ENCODE measurements around the gene NIF3L1. TPM values are rescaled to one million over a fixed set of nuclear protein-coding genes. Genes with fewer than 3 reads are reported as not detected.

The NIF3L1 gene
- total and polyA plus RNA-seq, 7 donors, result 9.8 to 30.7 (median 23.5) TPM

- WGBS, 2 donors, result 92% methylated on average over 3 of the region's 3 CpGs
- no peaks in the 10 kb centered on the region for H3K4me1 ChIP-seq
- no peak for DNase-seq
- TF ChIP-seq POLR2AphosphoS5 (IDR thresholded peaks at IDR 0.05) (no peak), CTCF (IDR thresholded peaks at IDR 0.05) (no peak), POLR2A (IDR thresholded peaks at IDR 0.05) (no peak), EP300 (IDR thresholded peaks at IDR 0.05) (no peak)
- H3K27me3 ChIP-seq, result no peaks in the 10 kb centered on the region
- H3K4me3 ChIP-seq, result no peak overlapping the region
- H3K9me3 ChIP-seq, result no peaks in the 10 kb centered on the region
- intact Hi-C loops (cut with DNase I), result no loop called here
- peaks cover 0 to 87% (median 21%) of the 10 kb centered on the region in 4 donors for H3K36me3 ChIP-seq
- H3K27ac ChIP-seq, result no peak overlapping the region
Observed at GRCh38 chr2:200950378-200950777, 61.2 kb downstream of the NIF3L1 start.

Small RNA genes lying within 50 kb of the gene (small RNA-seq; reads per million reads assigned to genes)
- gene RF00019 (0 reads per million in 3 donors), gene RNA5SP115 (0 to 0.06 (median 0) reads per million in 3 donors), gene RNU6-312P (0 reads per million in 3 donors), gene RNU6-762P (0 reads per million in 3 donors)

Other genes starting within 250 kb of the NIF3L1 start
- 100 to 1,000 TPM in 2 of 4 donors, 10 to 100 TPM in 2; 77.9 to 119 (median 100) TPM for gene BZW1, start 77.5 kb upstream of the NIF3L1 start, total RNA-seq
- 100 to 1,000 TPM in 2 of 3 donors, 10 to 100 TPM in 1; 82.9 to 158 (median 111) TPM for gene BZW1, start 77.5 kb upstream of the NIF3L1 start, polyA plus RNA-seq
- 100 to 1,000 TPM; 150 to 229 (median 195) TPM for gene CLK1, start 24.7 kb upstream of the NIF3L1 start, total RNA-seq
- gene CLK1, start 24.7 kb upstream of the NIF3L1 start, polyA plus RNA-seq, result 10 to 100 TPM; 44.4 to 87.1 (median 76.1) TPM
- gene PPIL3, start 294 bp upstream of the NIF3L1 start, total RNA-seq, result 100 to 1,000 TPM in 1 of 4 donors, 10 to 100 TPM in 3; 11.8 to 116 (median 22.2) TPM
- 10 to 100 TPM; 13.5 to 36.0 (median 30.3) TPM for gene PPIL3, start 294 bp upstream of the NIF3L1 start, polyA plus RNA-seq
- gene ORC2, start 74.3 kb downstream of the NIF3L1 start, total RNA-seq, result 10 to 100 TPM; 12.9 to 19.3 (median 15.7) TPM
- 10 to 100 TPM in 1 of 3 donors, 1 to 10 TPM in 2; 3.6 to 12.9 (median 5.8) TPM for gene ORC2, start 74.3 kb downstream of the NIF3L1 start, polyA plus RNA-seq
- 10 to 100 TPM; 13.6 to 20.2 (median 18.7) TPM for gene HYCC2, start 182.3 kb downstream of the NIF3L1 start, total RNA-seq
- gene HYCC2, start 182.3 kb downstream of the NIF3L1 start, polyA plus RNA-seq, result 10 to 100 TPM in 1 of 3 donors, 1 to 10 TPM in 2; 4.8 to 10.9 (median 7.8) TPM
- gene NDUFB3, start 182.6 kb downstream of the NIF3L1 start, total RNA-seq, result 10 to 100 TPM; 85.3 to 97.9 (median 89.8) TPM
- gene NDUFB3, start 182.6 kb downstream of the NIF3L1 start, polyA plus RNA-seq, result 100 to 1,000 TPM; 146 to 370 (median 219) TPM
- gene CFLAR, start 226.8 kb downstream of the NIF3L1 start, total RNA-seq, result 100 to 1,000 TPM; 113 to 243 (median 195) TPM
- 10 to 100 TPM; 32.4 to 92.6 (median 36.8) TPM for gene CFLAR, start 226.8 kb downstream of the NIF3L1 start, polyA plus RNA-seq